ENCODE data around the gene IL13. TPM values are rescaled to one million over a fixed set of nuclear protein-coding genes. Genes with fewer than 3 reads are reported as not detected.
"Not testable (repeated sequence)": the region's sequence is repeated elsewhere in the genome, so short reads cannot be mapped to it uniquely, and the experiment has no call there.

The IL13 gene
- 0.07 TPM for polyA plus RNA-seq
- long read RNA-seq, donor 1: 0 reads
- long read RNA-seq, donor 2: 0 reads
- long read RNA-seq, donor 3: 0 reads
- long read RNA-seq, donor 4: 0 reads
- long read RNA-seq, donor 5: 0 reads
- long read RNA-seq, donor 6: 0 reads
- long read RNA-seq, donor 7: 0 reads
- long read RNA-seq, donor 8: 0 reads
- long read RNA-seq, donor 9: 0 reads
- long read RNA-seq, donor 10: 0 reads
- long read RNA-seq, donor 11: 0 reads

DNA sequence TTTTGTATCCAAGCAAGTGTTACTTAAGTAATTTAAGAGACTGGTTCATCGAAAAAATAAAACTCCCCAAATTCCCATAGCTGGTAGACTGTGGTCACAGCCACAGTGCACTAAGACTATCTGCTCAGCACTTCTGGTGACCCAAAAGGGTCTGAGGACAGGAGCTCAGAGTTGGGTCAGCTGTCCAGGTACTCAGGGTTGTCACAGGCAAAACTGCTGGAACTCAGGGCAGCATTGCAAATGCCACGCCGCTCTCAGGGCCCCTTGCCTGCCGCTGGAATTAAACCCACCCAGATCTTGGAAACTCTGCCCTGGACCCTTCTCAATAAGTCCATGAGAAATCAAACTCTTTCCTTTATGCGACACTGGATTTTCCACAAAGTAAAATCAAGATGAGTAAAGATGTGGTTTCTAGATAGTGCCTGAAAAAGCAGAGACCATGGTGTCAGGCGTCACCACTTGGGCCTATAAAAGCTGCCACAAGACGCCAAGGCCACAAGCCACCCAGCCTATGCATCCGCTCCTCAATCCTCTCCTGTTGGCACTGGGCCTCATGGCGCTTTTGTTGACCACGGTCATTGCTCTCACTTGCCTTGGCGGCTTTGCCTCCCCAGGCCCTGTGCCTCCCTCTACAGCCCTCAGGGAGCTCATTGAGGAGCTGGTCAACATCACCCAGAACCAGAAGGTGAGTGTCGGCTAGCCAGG, at the start of gene IL13:
IL13 (plus strand) TSS at position 498 of the 705 bp plus-strand sequence; CDS start at position 512, 14 bp downstream.
- Histone ChIP-seq H3K4me3 (ENCODE audit: low read length) (no peak within 1 kb of the TSS), H3K4me1 (ENCODE audit: control insufficient read depth, insufficient read depth, low read length) (peaks cover 6% of the 10 kb centered on the region), H3K9me3 (ENCODE audit: control insufficient read depth, low read depth, low read length) (no peaks in the 10 kb centered on the region), H3K27me3 (ENCODE audit: control insufficient read depth, insufficient read depth, low read length) (peaks cover 34% of the 10 kb centered on the region), H3K27ac (ENCODE audit: low read length) (no peak within 1 kb of the TSS), H3K36me3 (ENCODE audit: control insufficient read depth, insufficient read depth, low read length) (no peaks in the 10 kb centered on the region)
- DNase-seq: no peak
- no CpG with 5 or more reads among the region's 12 CpGs for WGBS (ENCODE audit: insufficient coverage, low lambda C conversion rate)

GRCh38 chr5:132611965-132612364, 46.0 kb upstream of the IL13 start:
- no peak for DNase-seq
- no peaks in the 10 kb centered on the region for H3K4me1 ChIP-seq (ENCODE audit: control insufficient read depth, insufficient read depth, low read length)
- no peaks in the 10 kb centered on the region for H3K9me3 ChIP-seq (ENCODE audit: control insufficient read depth, low read depth, low read length)
- no peaks in the 10 kb centered on the region for H3K27me3 ChIP-seq (ENCODE audit: control insufficient read depth, insufficient read depth, low read length)
- peaks cover 36% of the 10 kb centered on the region for H3K36me3 ChIP-seq (ENCODE audit: control insufficient read depth, insufficient read depth, low read length)
- WGBS (ENCODE audit: insufficient coverage, low lambda C conversion rate): no CpG with 5 or more reads among the region's 2 CpGs
- no peak overlapping the region for H3K27ac ChIP-seq (ENCODE audit: low read length)
- H3K4me3 ChIP-seq (ENCODE audit: low read length): no peak overlapping the region

DNA sequence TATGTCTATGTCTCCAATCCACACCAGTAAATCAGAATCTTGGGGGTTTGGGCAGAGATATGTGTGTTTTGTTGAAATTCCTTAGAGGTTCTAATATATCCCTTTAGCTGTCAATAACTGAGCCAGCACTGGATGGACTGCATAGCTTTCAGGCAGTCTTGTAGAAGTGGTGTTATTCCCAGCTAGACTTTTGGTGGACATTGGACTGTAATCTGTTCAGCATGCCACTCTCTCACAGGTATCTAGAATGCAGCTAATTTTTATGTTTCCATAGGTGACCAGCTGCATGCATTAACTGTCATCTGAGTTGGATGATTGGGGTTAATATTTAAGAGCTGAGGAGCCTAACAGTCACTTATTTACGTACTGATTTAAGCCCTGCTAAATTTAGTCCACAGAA, 45.1 kb upstream of the IL13 start:
- WGBS (ENCODE audit: insufficient coverage, low lambda C conversion rate): no CpG with 5 or more reads among the region's 1 CpG
- H3K27ac ChIP-seq (ENCODE audit: low read length): no peak overlapping the region
- DNase-seq: peak; percentile 34 to 64
- H3K4me3 ChIP-seq (ENCODE audit: low read length): no peak overlapping the region
- peaks cover 33% of the 10 kb centered on the region for H3K36me3 ChIP-seq (ENCODE audit: control insufficient read depth, insufficient read depth, low read length)
- no peaks in the 10 kb centered on the region for H3K4me1 ChIP-seq (ENCODE audit: control insufficient read depth, insufficient read depth, low read length)
- H3K9me3 ChIP-seq (ENCODE audit: control insufficient read depth, low read depth, low read length): no peaks in the 10 kb centered on the region
- no peaks in the 10 kb centered on the region for H3K27me3 ChIP-seq (ENCODE audit: control insufficient read depth, insufficient read depth, low read length)

- Histone ChIP-seq H3K9me3 (ENCODE audit: control insufficient read depth, low read depth, low read length) (no peaks in the 10 kb centered on the region), H3K4me3 (ENCODE audit: low read length) (no peak overlapping the region), H3K36me3 (ENCODE audit: control insufficient read depth, insufficient read depth, low read length) (peaks cover 7% of the 10 kb centered on the region), H3K4me1 (ENCODE audit: control insufficient read depth, insufficient read depth, low read length) (no peaks in the 10 kb centered on the region), H3K27ac (ENCODE audit: low read length) (no peak overlapping the region), H3K27me3 (ENCODE audit: control insufficient read depth, insufficient read depth, low read length) (no peaks in the 10 kb centered on the region)
- DNase-seq: no peak
Measured at GRCh38 chr5:132621699-132622098, 36.3 kb upstream of the IL13 start.

DNA sequence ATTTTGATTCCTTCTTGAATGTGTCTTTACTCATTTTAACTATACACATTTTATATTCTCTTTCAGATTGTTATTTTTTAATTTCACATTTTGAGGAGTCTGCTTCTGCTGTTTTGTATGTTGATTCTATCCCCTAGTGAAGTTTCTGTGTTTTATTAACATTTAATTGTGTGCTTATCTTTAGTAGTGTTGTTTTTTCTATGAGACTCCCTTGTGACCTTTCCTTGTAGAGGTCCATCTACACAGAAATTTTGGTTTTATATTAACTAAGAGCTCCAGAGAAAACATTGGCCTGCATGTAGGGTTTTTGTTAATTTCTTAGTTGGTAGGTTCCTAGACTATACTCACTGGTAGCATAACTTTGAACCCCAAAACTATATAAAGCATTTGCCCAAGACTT, 35.4 kb upstream of the IL13 start:
- Histone ChIP-seq H3K9me3 (ENCODE audit: control insufficient read depth, low read depth, low read length) (no peaks in the 10 kb centered on the region), H3K4me1 (ENCODE audit: control insufficient read depth, insufficient read depth, low read length) (no peaks in the 10 kb centered on the region), H3K4me3 (ENCODE audit: low read length) (no peak overlapping the region), H3K36me3 (ENCODE audit: control insufficient read depth, insufficient read depth, low read length) (peaks cover 8% of the 10 kb centered on the region), H3K27ac (ENCODE audit: low read length) (no peak overlapping the region), H3K27me3 (ENCODE audit: control insufficient read depth, insufficient read depth, low read length) (no peaks in the 10 kb centered on the region)
- DNase-seq: peak in 1 of 2 donors; percentile 7

- H3K27ac ChIP-seq (ENCODE audit: low read length): no peak overlapping the region
- H3K4me1 ChIP-seq (ENCODE audit: control insufficient read depth, insufficient read depth, low read length): no peaks in the 10 kb centered on the region
- peaks cover 20% of the 10 kb centered on the region for H3K36me3 ChIP-seq (ENCODE audit: control insufficient read depth, insufficient read depth, low read length)
- no peak for DNase-seq
- no peak overlapping the region for H3K4me3 ChIP-seq (ENCODE audit: low read length)
- no peaks in the 10 kb centered on the region for H3K27me3 ChIP-seq (ENCODE audit: control insufficient read depth, insufficient read depth, low read length)
- no peaks in the 10 kb centered on the region for H3K9me3 ChIP-seq (ENCODE audit: control insufficient read depth, low read depth, low read length)
- 100% methylated on average over 1 of the region's 2 CpGs for WGBS (ENCODE audit: insufficient coverage, low lambda C conversion rate)
Measured at GRCh38 chr5:132627470-132627869, 30.5 kb upstream of the IL13 start.

DNA sequence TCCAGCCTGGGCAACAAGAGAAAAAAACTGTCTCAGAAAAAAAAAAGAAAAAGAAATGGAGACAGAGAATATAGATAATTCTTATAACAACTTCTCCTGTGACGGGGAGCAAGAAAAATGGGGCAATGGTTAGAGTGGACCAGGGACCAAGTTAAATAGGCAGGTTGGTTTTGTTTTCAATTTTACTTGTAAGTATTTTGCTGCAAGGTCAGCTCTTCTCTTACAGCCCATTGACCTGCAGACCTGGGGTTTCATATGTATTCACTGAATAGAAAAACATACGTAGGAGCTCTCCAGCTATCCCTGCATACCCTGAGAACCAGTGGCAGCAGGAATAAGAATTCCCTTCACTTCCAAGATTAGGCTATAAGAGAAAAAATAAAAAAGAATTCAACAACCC, 29.2 kb upstream of the IL13 start:
- 100% methylated on average over 1 of the region's 2 CpGs for WGBS (ENCODE audit: insufficient coverage, low lambda C conversion rate)
- no peak for DNase-seq
- Histone ChIP-seq H3K36me3 (ENCODE audit: control insufficient read depth, insufficient read depth, low read length) (peaks cover 20% of the 10 kb centered on the region), H3K4me1 (ENCODE audit: control insufficient read depth, insufficient read depth, low read length) (no peaks in the 10 kb centered on the region), H3K27ac (ENCODE audit: low read length) (no peak overlapping the region), H3K27me3 (ENCODE audit: control insufficient read depth, insufficient read depth, low read length) (no peaks in the 10 kb centered on the region), H3K4me3 (ENCODE audit: low read length) (no peak overlapping the region), H3K9me3 (ENCODE audit: control insufficient read depth, low read depth, low read length) (no peaks in the 10 kb centered on the region)

DNA sequence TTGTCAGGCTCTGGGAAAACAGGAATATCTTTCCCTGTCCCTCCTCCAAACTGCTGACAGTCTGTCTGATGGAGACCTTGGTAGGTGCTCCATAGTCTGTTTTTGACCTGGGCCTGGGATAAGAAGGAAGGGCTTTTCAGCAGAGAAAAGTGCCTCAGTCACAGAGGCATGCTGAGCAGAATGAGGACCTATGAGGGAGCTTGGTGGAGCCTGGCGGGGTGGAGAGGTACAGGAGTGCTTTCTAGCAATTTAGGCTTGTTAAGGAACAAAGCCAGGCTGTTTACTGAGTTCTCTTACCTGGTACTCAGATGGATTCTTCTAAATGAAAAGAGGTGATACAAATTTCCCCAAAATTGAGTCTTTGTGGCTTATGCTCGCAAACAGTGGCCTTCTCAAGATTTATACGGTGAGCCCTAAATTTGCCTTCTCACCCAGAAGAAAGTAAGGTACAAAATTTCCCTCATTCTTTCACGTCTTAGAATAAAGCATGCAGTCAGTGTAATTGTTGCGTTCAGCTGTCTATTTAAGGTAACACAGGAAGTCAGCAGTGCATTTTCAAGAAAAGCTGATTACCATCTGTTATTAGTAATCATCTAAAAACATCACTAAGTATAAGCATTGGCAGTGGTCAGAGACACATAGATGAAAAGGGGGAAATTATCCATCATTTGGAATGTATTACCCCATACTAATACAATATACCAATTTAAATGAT, 28.6 kb upstream of the IL13 start:
- Histone ChIP-seq H3K4me3 (ENCODE audit: low read length) (no peak overlapping the region), H3K27ac (ENCODE audit: low read length) (no peak overlapping the region), H3K9me3 (ENCODE audit: control insufficient read depth, low read depth, low read length) (no peaks in the 10 kb centered on the region), H3K4me1 (ENCODE audit: control insufficient read depth, insufficient read depth, low read length) (no peaks in the 10 kb centered on the region), H3K36me3 (ENCODE audit: control insufficient read depth, insufficient read depth, low read length) (peaks cover 20% of the 10 kb centered on the region), H3K27me3 (ENCODE audit: control insufficient read depth, insufficient read depth, low read length) (no peaks in the 10 kb centered on the region)
- no peak for DNase-seq
- WGBS (ENCODE audit: insufficient coverage, low lambda C conversion rate): no CpG with 5 or more reads among the region's 5 CpGs

DNA sequence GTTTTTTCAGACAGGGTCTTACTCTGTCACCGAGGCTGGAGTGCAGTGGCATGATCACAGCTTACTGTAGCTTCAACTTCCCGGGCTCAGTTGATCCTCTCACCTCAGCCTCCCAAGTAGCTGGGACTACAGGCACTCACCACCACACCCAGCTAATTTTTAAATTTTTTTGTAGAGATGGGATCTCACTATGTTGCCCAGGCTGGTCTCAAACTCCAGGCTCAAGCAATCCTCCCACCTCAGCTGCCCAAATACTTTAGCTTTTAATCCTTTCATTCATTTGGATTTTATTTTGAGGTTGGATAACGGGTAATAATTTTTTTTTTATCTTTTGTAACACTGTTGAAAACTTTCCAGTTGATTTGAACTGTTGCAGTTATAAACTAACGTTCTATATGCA, 24.4 kb upstream of the IL13 start:
- WGBS (ENCODE audit: insufficient coverage, low lambda C conversion rate): 100% methylated on average over 4 of the region's 4 CpGs

DNA sequence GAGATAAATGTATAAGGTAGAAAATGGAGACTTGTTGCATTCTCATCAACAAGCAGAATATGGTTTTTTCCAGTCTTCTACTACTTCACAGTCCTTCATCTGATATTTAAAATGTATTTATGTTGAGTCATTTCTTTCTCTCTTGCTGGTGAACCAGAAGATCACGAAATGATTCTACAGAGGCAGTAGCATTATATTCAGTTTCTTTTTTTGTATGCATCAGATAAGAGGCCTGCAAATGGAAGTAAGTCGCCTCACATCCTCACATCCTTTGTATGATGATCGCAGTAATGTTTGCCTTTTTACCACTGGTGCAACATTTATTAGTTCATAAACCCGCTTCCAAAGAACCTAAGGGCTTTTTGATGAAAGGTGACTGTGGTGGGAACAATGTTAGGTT, 22.1 kb upstream of the IL13 start:
- H3K4me3 ChIP-seq (ENCODE audit: low read length): no peak overlapping the region
- WGBS (ENCODE audit: insufficient coverage, low lambda C conversion rate): 80% methylated on average over 1 of the region's 4 CpGs
- H3K4me1 ChIP-seq (ENCODE audit: control insufficient read depth, insufficient read depth, low read length): no peaks in the 10 kb centered on the region
- no peaks in the 10 kb centered on the region for H3K9me3 ChIP-seq (ENCODE audit: control insufficient read depth, low read depth, low read length)
- peaks cover 44% of the 10 kb centered on the region for H3K36me3 ChIP-seq (ENCODE audit: control insufficient read depth, insufficient read depth, low read length)
- no peak overlapping the region for H3K27ac ChIP-seq (ENCODE audit: low read length)
- H3K27me3 ChIP-seq (ENCODE audit: control insufficient read depth, insufficient read depth, low read length): no peaks in the 10 kb centered on the region
- DNase-seq: no peak

More for the DNA sequence above, 24.4 kb upstream of the IL13 start:
- H3K4me1 ChIP-seq (ENCODE audit: control insufficient read depth, insufficient read depth, low read length); DNase-seq; H3K4me3 ChIP-seq (ENCODE audit: low read length); H3K27ac ChIP-seq (ENCODE audit: low read length); H3K9me3 ChIP-seq (ENCODE audit: control insufficient read depth, low read depth, low read length); H3K27me3 ChIP-seq (ENCODE audit: control insufficient read depth, insufficient read depth, low read length): not testable (repeated sequence)
- H3K36me3 ChIP-seq (ENCODE audit: control insufficient read depth, insufficient read depth, low read length): peaks cover 35% of the 10 kb centered on the region

Measured in large intestine (tissue), 12 donors.